HG02642 (cell line): ENCODE data around the gene GPR27.

Experiments
- ATAC-seq: cut with Tn5 transposase; IDR thresholded peaks from one replicate; pipeline ENCODE4 v1.9.1; 2021; ENCODE audit warnings: mild to moderate bottlenecking; ENCODE audit not compliant: unreplicated experiment, poor library complexity

The GPR27 gene

GRCh38 chr3:71753701-71754609 is at the start of gene GPR27:
TSS of gene GPR27 (plus strand) at chr3:71753855. CDS start at chr3:71754050, 195 bp downstream.
- no peak for ATAC-seq

- ATAC-seq = no peak
Observed at GRCh38 chr3:71704915-71705314, 48.7 kb upstream of the GPR27 start.

- ATAC-seq = no peak
Observed at GRCh38 chr3:71705681-71706080, 48.0 kb upstream of the GPR27 start.

GRCh38 chr3:71707595-71707994 is 46.1 kb upstream of the GPR27 start:
- no peak for ATAC-seq

GRCh38 chr3:71708476-71709105 is 45.1 kb upstream of the GPR27 start:
- ATAC-seq = no peak

GRCh38 chr3:71709908-71710511 is 43.6 kb upstream of the GPR27 start:
- no peak for ATAC-seq

- peak; percentile 70 for ATAC-seq
Observed at GRCh38 chr3:71710906-71711494, 42.7 kb upstream of the GPR27 start.

GRCh38 chr3:71713041-71713440 is 40.6 kb upstream of the GPR27 start:
- no peak for ATAC-seq

GRCh38 chr3:71714595-71714994 is 39.1 kb upstream of the GPR27 start:
- no peak for ATAC-seq

GRCh38 chr3:71718072-71718471 is 35.6 kb upstream of the GPR27 start:
- ATAC-seq = no peak

- ATAC-seq = no peak
Observed at GRCh38 chr3:71721002-71721401, 32.7 kb upstream of the GPR27 start.

- ATAC-seq = no peak
Observed at GRCh38 chr3:71721651-71722157, 32.0 kb upstream of the GPR27 start.

GRCh38 chr3:71722693-71723092 is 31.0 kb upstream of the GPR27 start:
- no peak for ATAC-seq

- ATAC-seq = no peak
Observed at GRCh38 chr3:71723452-71724170, 30.0 kb upstream of the GPR27 start.

GRCh38 chr3:71724171-71724453 is 29.5 kb upstream of the GPR27 start:
- no peak for ATAC-seq

GRCh38 chr3:71724584-71725270 is 28.9 kb upstream of the GPR27 start:
- peak; percentile 49 for ATAC-seq

- peak; percentile 59 for ATAC-seq
Observed at GRCh38 chr3:71725271-71725991, 28.2 kb upstream of the GPR27 start, which contains the start of gene EIF4E3. TSS of gene EIF4E3 (minus strand) at chr3:71725402. CDS start at chr3:71725367, 35 bp downstream.

GRCh38 chr3:71726146-71726545 is 27.5 kb upstream of the GPR27 start:
- ATAC-seq = no peak
